Keratinocyte (primary cell): Measurements from ENCODE around the gene TUT1. TPM values are rescaled to one million over a fixed set of nuclear protein-coding genes. Genes with fewer than 3 reads are reported as not detected.

ENCODE experiments used
- DNase-seq: peaks from one replicate; pipeline ENCODE4 v3.0.0-alpha.2; 2011; ENCODE audit warnings: low read depth, missing footprints, low spot score
- FAIRE-seq: peaks from 2 replicates; lab custom pipeline; 2011; peaks lifted over from hg19 to GRCh38; lab: Jason Lieb, UNC
- H2AFZ ChIP-seq: 2 replicates; pipeline ENCODE4 v1.6.0; 2012; ENCODE audit warnings: low read length, control low read depth, inconsistent platforms; ENCODE audit not compliant: control insufficient read depth
- H3K27ac ChIP-seq: 2 replicates; pipeline ENCODE4 v1.5.1; 2011; ENCODE audit warnings: low read length; ENCODE audit not compliant: control insufficient read depth, insufficient read depth
- H3K27me3 ChIP-seq: 3 replicates; pipeline ENCODE4 v1.6.0; 2011; ENCODE audit warnings: low read length; ENCODE audit not compliant: control insufficient read depth, insufficient read depth; ENCODE audit errors: extremely low read depth
- H3K36me3 ChIP-seq, 2 experiments: 2 replicates in 1 of 2; 3 replicates in 1 of 2; pipeline ENCODE4 v1.5.1; 2011; ENCODE audit warnings: low read length in 2 of 2, mild to moderate bottlenecking in 1 of 2; ENCODE audit not compliant: control insufficient read depth in 2 of 2, insufficient read depth in 2 of 2; ENCODE audit errors: extremely low read depth in 1 of 2
- H3K4me1 ChIP-seq: 3 replicates; pipeline ENCODE4 v1.5.1; 2011; ENCODE audit warnings: low read length; ENCODE audit not compliant: control insufficient read depth, insufficient read depth; ENCODE audit errors: extremely low read depth
- H3K4me2 ChIP-seq: 3 replicates; pipeline ENCODE4 v1.6.0; 2011; ENCODE audit warnings: low read depth, low read length; ENCODE audit not compliant: control insufficient read depth, insufficient read depth; ENCODE audit errors: extremely low read depth
- H3K4me3 ChIP-seq, 3 experiments: fragments of 200-600 bp in 1 of 3; sonication (generic) in 1 of 3; 2 replicates in 2 of 3; 3 replicates in 1 of 3; pipeline ENCODE4 v1.5.1; 2011 to 2016; ENCODE audit warnings: low read length in 3 of 3, mild to moderate bottlenecking in 3 of 3, control low read depth in 2 of 3, inconsistent platforms in 1 of 3, low read depth in 1 of 3, mixed read lengths in 1 of 3, mixed run types in 1 of 3, moderate library complexity in 1 of 3; ENCODE audit not compliant: control insufficient read depth in 2 of 3, insufficient read depth in 2 of 3; ENCODE audit errors: extremely low read depth in 1 of 3
- H3K79me2 ChIP-seq: 2 replicates; pipeline ENCODE4 v1.6.0; 2012; ENCODE audit warnings: low read length; ENCODE audit not compliant: control insufficient read depth, insufficient read depth
- H3K9ac ChIP-seq: 3 replicates; pipeline ENCODE4 v1.6.0; 2011; ENCODE audit warnings: low read length; ENCODE audit not compliant: control insufficient read depth, insufficient read depth; ENCODE audit errors: extremely low read depth
- H3K9me1 ChIP-seq: 3 replicates; pipeline ENCODE4 v1.6.0; 2011; ENCODE audit warnings: low read length; ENCODE audit not compliant: control insufficient read depth, insufficient read depth; ENCODE audit errors: extremely low read depth
- H3K9me3 ChIP-seq: 2 replicates; pipeline ENCODE4 v1.5.1; 2012; ENCODE audit warnings: low read depth, low read length; ENCODE audit not compliant: control insufficient read depth
- H4K20me1 ChIP-seq: 3 replicates; pipeline ENCODE4 v1.6.0; 2011; ENCODE audit warnings: low read length; ENCODE audit not compliant: control insufficient read depth, insufficient read depth; ENCODE audit errors: extremely low read depth
- EZH2 ChIP-seq: IDR thresholded peaks from one replicate; pipeline ENCODE4 v1.6.1; 2012; ENCODE audit warnings: inconsistent platforms, mild to moderate bottlenecking, low read length, moderate library complexity
- dilution Hi-C: fragments of 300-500 bp; cut with MboI; formaldehyde crosslinking; loops from one replicate; pipeline ENCODE4 v1.7.0; 2020; ENCODE audit warnings: low sequenced_read_pairs; ENCODE audit not compliant: extremely low pct_ligation_motif_present
- polyA plus RNA-seq, 5 experiments: library from polyadenylated mRNA; depleted of rRNA in 3 of 5; stranded (reverse) in 3 of 5; stranded (forward) in 1 of 5; unstranded in 1 of 5; fragments of >200 nt; gene quantifications; 1 replicate in 1 of 5; 2 replicates in 3 of 5; 3 replicates in 1 of 5; pipeline versions ENCODE4 v1.2.1 to v1.2.3, GENCODE V29; 2011 to 2012; ENCODE audit warnings: missing spikeins in 2 of 5, low read depth in 1 of 5, low replicate concordance in 1 of 5
- TF ChIP-seq, protein P1 (sequence below), 3 experiments: IDR thresholded peaks in 1 of 3; conservative IDR thresholded peaks in 1 of 3; optimal IDR thresholded peaks in 1 of 3; 2 replicates in 2 of 3; 3 replicates in 1 of 3; pipeline versions ENCODE3 to v1.5.1; 2011; ENCODE audit warnings: low read length in 3 of 3, mild to moderate bottlenecking in 3 of 3, moderate library complexity in 2 of 3, control low read depth in 1 of 3, inconsistent platforms in 1 of 3; ENCODE audit not compliant: insufficient read depth in 2 of 3; ENCODE audit errors: extremely low read depth in 1 of 3

TUT1 gene
- polyA plus RNA-seq, 1 donor (not counting 4 experiments of a cell fraction or from before 2014, with no cell fraction given) = 10.5 TPM

DNA sequence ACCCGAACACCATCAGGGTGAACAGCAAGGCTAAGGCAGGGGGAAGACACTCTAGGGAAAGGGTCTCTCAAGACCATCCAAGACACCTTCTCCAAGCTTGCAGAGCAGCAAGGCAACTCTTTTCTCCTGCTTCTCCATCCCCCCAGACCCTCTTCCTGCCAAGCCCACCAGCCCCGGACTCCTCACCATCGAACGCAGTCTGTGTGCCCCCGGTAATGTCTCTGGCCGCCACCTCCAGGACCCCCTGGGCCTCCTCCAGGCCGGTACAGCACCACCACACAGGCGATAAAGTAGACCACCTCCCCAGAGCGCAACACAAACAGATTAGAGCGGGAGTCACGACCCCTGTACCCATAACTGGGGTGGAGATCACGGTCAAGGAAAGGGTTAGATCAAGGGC lies 17.5 kb upstream of the TUT1 start:
- TF ChIP-seq EZH2 = no peak
- TF ChIP-seq, protein P1, sequence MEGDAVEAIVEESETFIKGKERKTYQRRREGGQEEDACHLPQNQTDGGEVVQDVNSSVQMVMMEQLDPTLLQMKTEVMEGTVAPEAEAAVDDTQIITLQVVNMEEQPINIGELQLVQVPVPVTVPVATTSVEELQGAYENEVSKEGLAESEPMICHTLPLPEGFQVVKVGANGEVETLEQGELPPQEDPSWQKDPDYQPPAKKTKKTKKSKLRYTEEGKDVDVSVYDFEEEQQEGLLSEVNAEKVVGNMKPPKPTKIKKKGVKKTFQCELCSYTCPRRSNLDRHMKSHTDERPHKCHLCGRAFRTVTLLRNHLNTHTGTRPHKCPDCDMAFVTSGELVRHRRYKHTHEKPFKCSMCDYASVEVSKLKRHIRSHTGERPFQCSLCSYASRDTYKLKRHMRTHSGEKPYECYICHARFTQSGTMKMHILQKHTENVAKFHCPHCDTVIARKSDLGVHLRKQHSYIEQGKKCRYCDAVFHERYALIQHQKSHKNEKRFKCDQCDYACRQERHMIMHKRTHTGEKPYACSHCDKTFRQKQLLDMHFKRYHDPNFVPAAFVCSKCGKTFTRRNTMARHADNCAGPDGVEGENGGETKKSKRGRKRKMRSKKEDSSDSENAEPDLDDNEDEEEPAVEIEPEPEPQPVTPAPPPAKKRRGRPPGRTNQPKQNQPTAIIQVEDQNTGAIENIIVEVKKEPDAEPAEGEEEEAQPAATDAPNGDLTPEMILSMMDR (optimal IDR thresholded peaks at IDR 0.05 in 1 of 3, IDR thresholded peaks at IDR 0.05 in 1 of 3, conservative IDR thresholded peaks at IDR 0.05 in 1 of 3; ENCODE audit: extremely low read depth in 1 of 3, insufficient read depth in 2 of 3, low read length in 3 of 3) = no peak
- Histone ChIP-seq H3K4me2 (no peak overlapping the region), H3K4me1 (peaks cover 10% of the 10 kb centered on the region), H3K9me3 (no peaks in the 10 kb centered on the region), H4K20me1 (no peaks in the 10 kb centered on the region), H3K36me3 (peaks cover 13 to 14% of the 10 kb centered on the region in 2 experiments), H2AFZ (no peak overlapping the region), H3K27me3 (no peaks in the 10 kb centered on the region), H3K9ac (no peak overlapping the region), H3K79me2 (no peaks in the 10 kb centered on the region), H3K27ac (no peak overlapping the region), H3K9me1 (no peaks in the 10 kb centered on the region), H3K4me3 (no peak overlapping the region)
- FAIRE-seq (no peak), DNase-seq (no peak)
- dilution Hi-C loops = no loop called here

DNA sequence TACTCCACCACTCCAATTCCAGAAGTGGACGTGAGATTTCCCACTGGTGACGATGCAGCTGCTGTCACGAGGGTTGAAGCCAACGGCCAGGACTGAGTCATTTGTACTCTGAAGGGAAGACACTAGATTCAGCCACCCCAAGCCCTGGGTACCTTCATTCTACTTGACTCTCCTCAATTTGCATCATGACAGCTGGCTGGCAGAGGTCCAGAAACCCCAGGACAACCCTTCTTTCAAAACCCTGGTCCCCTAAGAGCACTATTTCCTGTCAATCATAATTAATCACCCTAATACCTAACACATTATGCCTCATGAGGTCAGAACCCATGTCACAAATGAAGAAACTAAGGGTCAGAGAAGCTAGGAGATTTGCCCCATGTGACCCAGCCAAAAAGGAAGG lies 16.4 kb upstream of the TUT1 start:
- Histone ChIP-seq H3K9me1 (no peaks in the 10 kb centered on the region), H4K20me1 (no peaks in the 10 kb centered on the region), H3K27ac (no peak overlapping the region), H3K27me3 (no peaks in the 10 kb centered on the region), H2AFZ (no peak overlapping the region), H3K4me2 (no peak overlapping the region), H3K9me3 (no peaks in the 10 kb centered on the region), H3K4me1 (peaks cover 8% of the 10 kb centered on the region), H3K9ac (no peak overlapping the region), H3K4me3 (no peak overlapping the region), H3K79me2 (no peaks in the 10 kb centered on the region), H3K36me3 (peaks cover 13 to 14% of the 10 kb centered on the region in 2 experiments)
- no peak for FAIRE-seq
- dilution Hi-C loops = no loop called here
- no peak for DNase-seq
- no peak for TF ChIP-seq EZH2

DNA sequence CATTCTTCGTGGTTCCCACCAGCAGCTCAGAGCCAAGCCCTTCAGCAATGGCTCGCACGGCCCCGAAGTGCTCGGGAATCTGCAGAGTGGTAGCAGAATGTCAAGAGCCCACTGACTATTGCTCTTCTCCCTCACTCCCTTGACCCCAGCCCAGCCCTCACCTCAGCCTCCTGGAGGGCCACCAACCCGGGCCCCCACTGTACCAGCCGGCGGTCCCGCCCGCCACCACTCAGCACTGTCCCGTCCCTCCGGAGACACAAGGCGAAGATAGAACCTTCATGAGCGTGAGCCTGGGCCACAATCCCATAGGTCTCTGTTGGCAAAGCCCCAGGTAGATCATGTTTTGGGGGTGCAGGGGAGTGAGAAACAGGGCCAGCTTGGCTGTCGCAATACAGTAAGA lies 14.6 kb upstream of the TUT1 start:
- Histone ChIP-seq H3K9me3 (no peaks in the 10 kb centered on the region), H3K27me3 (no peaks in the 10 kb centered on the region), H3K4me1 (peaks cover 3% of the 10 kb centered on the region), H3K4me3 (no peak overlapping the region), H4K20me1 (no peaks in the 10 kb centered on the region), H3K4me2 (no peak overlapping the region), H3K9me1 (no peaks in the 10 kb centered on the region), H3K36me3 (peaks cover 13 to 14% of the 10 kb centered on the region in 2 experiments), H3K9ac (no peak overlapping the region), H3K79me2 (peaks cover 6% of the 10 kb centered on the region), H2AFZ (no peak overlapping the region), H3K27ac (no peak overlapping the region)
- DNase-seq = no peak
- dilution Hi-C loops = no loop called here
- no peak for TF ChIP-seq EZH2
- TF ChIP-seq, protein P1 (optimal IDR thresholded peaks at IDR 0.05 in 1 of 3, IDR thresholded peaks at IDR 0.05 in 1 of 3, conservative IDR thresholded peaks at IDR 0.05 in 1 of 3; ENCODE audit: extremely low read depth in 1 of 3, insufficient read depth in 2 of 3, low read length in 3 of 3) = no peak
- FAIRE-seq = no peak
